H9 (cell line): ENCODE results near the gene MRFAP1. TPM values are rescaled to one million over a fixed set of nuclear protein-coding genes. Genes with fewer than 3 reads are reported as not detected.

Source experiments
- DNase-seq: peaks from one replicate; pipeline ENCODE4 v3.0.0-alpha.2; 2017
- H2AFZ ChIP-seq: one replicate; pipeline ENCODE4 v1.6.1; 2013; ENCODE audit warnings: mild to moderate bottlenecking, low read length, control low read depth, moderate library complexity
- H2AK5ac ChIP-seq: 2 replicates; pipeline ENCODE4 v1.6.1; 2013; ENCODE audit warnings: low read length, control low read depth, mixed read lengths; ENCODE audit not compliant: insufficient read length
- H2BK120ac ChIP-seq: one replicate; pipeline ENCODE4 v1.6.1; 2013; ENCODE audit warnings: low read depth, mild to moderate bottlenecking, low read length, control low read depth, inconsistent platforms; ENCODE audit not compliant: poor library complexity, severe bottlenecking
- H2BK12ac ChIP-seq: 2 replicates; pipeline ENCODE4 v1.6.1; 2013; ENCODE audit warnings: low read length, control low read depth, mixed read lengths, low read depth; ENCODE audit not compliant: insufficient read length
- H2BK15ac ChIP-seq: 2 replicates; pipeline ENCODE4 v1.6.1; 2013; ENCODE audit warnings: low read depth, low read length, control low read depth
- H2BK20ac ChIP-seq: one replicate; pipeline ENCODE4 v1.6.1; 2013; ENCODE audit warnings: low read depth, mild to moderate bottlenecking, low read length, control low read depth, inconsistent platforms; ENCODE audit not compliant: poor library complexity, severe bottlenecking
- H2BK5ac ChIP-seq: 2 replicates; pipeline ENCODE4 v1.6.1; 2013; ENCODE audit warnings: low read length, control low read depth, mixed read lengths; ENCODE audit not compliant: insufficient read length
- H3K14ac ChIP-seq: 2 replicates; pipeline ENCODE4 v1.6.1; 2013; ENCODE audit warnings: low read length, control low read depth; ENCODE audit not compliant: insufficient read depth
- H3K18ac ChIP-seq: 2 replicates; pipeline ENCODE4 v1.6.1; 2013; ENCODE audit warnings: low read depth, mild to moderate bottlenecking, mixed read lengths, low read length, control low read depth; ENCODE audit not compliant: insufficient read length
- H3K23ac ChIP-seq: 2 replicates; pipeline ENCODE4 v1.6.1; 2013; ENCODE audit warnings: low read length, control low read depth, mixed read lengths, low read depth; ENCODE audit not compliant: insufficient read length
- H3K23me2 ChIP-seq: 2 replicates; pipeline ENCODE4 v1.6.1; 2013; ENCODE audit warnings: low read depth, mild to moderate bottlenecking, mixed read lengths, low read length, control low read depth; ENCODE audit not compliant: insufficient read length, poor library complexity, severe bottlenecking
- H3K27ac ChIP-seq: 2 replicates; pipeline ENCODE4 v1.5.1; 2013; ENCODE audit warnings: low read length, control low read depth, mixed read lengths, low read depth; ENCODE audit not compliant: insufficient read length
- H3K27me3 ChIP-seq: 2 replicates; pipeline ENCODE4 v1.6.1; 2013; ENCODE audit warnings: low read length, control low read depth, inconsistent platforms; ENCODE audit not compliant: insufficient read depth
- H3K4ac ChIP-seq: 2 replicates; pipeline ENCODE4 v1.6.1; 2013; ENCODE audit warnings: low read depth, mild to moderate bottlenecking, control low read depth, inconsistent platforms, low read length, moderate library complexity
- H3K4me1 ChIP-seq: 2 replicates; pipeline ENCODE4 v1.6.1; 2013; ENCODE audit warnings: low read length, control low read depth, inconsistent platforms; ENCODE audit not compliant: insufficient read depth
- H3K4me2 ChIP-seq: 2 replicates; pipeline ENCODE4 v1.6.1; 2013; ENCODE audit warnings: low read length, control low read depth, mixed read lengths; ENCODE audit not compliant: insufficient read length, insufficient read depth
- H3K56ac ChIP-seq: 2 replicates; pipeline ENCODE4 v1.6.1; 2013; ENCODE audit warnings: low read depth, mild to moderate bottlenecking, mixed read lengths, low read length, control low read depth; ENCODE audit not compliant: insufficient read length
- H3K79me1 ChIP-seq: 2 replicates; pipeline ENCODE4 v1.6.1; 2013; ENCODE audit warnings: low read depth, mild to moderate bottlenecking, moderate library complexity, low read length, control low read depth, inconsistent platforms; ENCODE audit not compliant: insufficient read depth, poor library complexity, severe bottlenecking
- H3K79me2 ChIP-seq: 2 replicates; pipeline ENCODE4 v1.6.1; 2013; ENCODE audit warnings: low read length, control low read depth, inconsistent platforms; ENCODE audit not compliant: insufficient read depth
- H3K9ac ChIP-seq: 2 replicates; pipeline ENCODE4 v1.6.1; 2013; ENCODE audit warnings: low read length, control low read depth, mixed read lengths; ENCODE audit not compliant: insufficient read length; ENCODE audit errors: extremely low read depth
- H3K9me3 ChIP-seq: one replicate; pipeline ENCODE4 v1.6.1; 2013; ENCODE audit warnings: low read depth, low read length, inconsistent platforms; ENCODE audit not compliant: control insufficient read depth
- H3T11ph ChIP-seq: one replicate; pipeline ENCODE4 v1.6.1; 2013; ENCODE audit warnings: mild to moderate bottlenecking, low read length, control low read depth, inconsistent platforms
- H4K20me1 ChIP-seq: one replicate; pipeline ENCODE4 v1.6.1; 2013; ENCODE audit not compliant: control insufficient read depth, insufficient read length, insufficient read depth
- H4K5ac ChIP-seq: 2 replicates; pipeline ENCODE4 v1.6.1; 2013; ENCODE audit warnings: low read depth, mild to moderate bottlenecking, mixed read lengths, low read length, control low read depth; ENCODE audit not compliant: insufficient read length
- H4K8ac ChIP-seq: replicated peaks from 2 replicates; pipeline ENCODE4 v1.6.1; 2013; ENCODE audit warnings: low read length, control low read depth, mixed read lengths, low read depth; ENCODE audit not compliant: insufficient read length
- H4K91ac ChIP-seq: 2 replicates; pipeline ENCODE4 v1.6.1; 2013; ENCODE audit warnings: low read depth, mild to moderate bottlenecking, moderate library complexity, mixed read lengths, low read length, control low read depth; ENCODE audit not compliant: insufficient read length
- H3K27ac Mint-ChIP-seq, 3 experiments: 2 replicates in 2 of 3; 3 replicates in 1 of 3; pipeline ENCODE4 v1.8.0; 2020 to 2021; ENCODE audit warnings: mixed read lengths in 3 of 3, mild to moderate bottlenecking in 1 of 3, moderate library complexity in 1 of 3
- H3K27me3 Mint-ChIP-seq: 2 replicates; pipeline ENCODE4 v1.8.0; 2021; ENCODE audit warnings: low read depth, mild to moderate bottlenecking, moderate library complexity, mixed read lengths
- H3K36me3 Mint-ChIP-seq, 3 experiments: 2 replicates in 2 of 3; 3 replicates in 1 of 3; pipeline ENCODE4 v1.8.0; 2020 to 2021; ENCODE audit warnings: low read depth in 3 of 3, mixed read lengths in 3 of 3; ENCODE audit not compliant: insufficient read depth in 1 of 3
- H3K4me1 Mint-ChIP-seq, 2 experiments: 2 replicates each; pipeline ENCODE4 v1.8.0; 2020; ENCODE audit warnings: mixed read lengths in 2 of 2
- H3K4me3 Mint-ChIP-seq, 2 experiments: 2 replicates in 1 of 2; 3 replicates in 1 of 2; pipeline ENCODE4 v1.8.0; 2020 to 2021; ENCODE audit warnings: mild to moderate bottlenecking in 2 of 2, mixed read lengths in 2 of 2, moderate library complexity in 1 of 2
- H3K9me3 Mint-ChIP-seq, 2 experiments: 2 replicates in 1 of 2; 3 replicates in 1 of 2; pipeline ENCODE4 v1.8.0; 2020; ENCODE audit warnings: mild to moderate bottlenecking in 2 of 2, mixed read lengths in 2 of 2, moderate library complexity in 1 of 2
- WGBS: extraction: QIAGEN DNeasy Blood & Tissue Kit; methylation state at CpG from one replicate; pipeline ENCODE4 v1.1.7; 2013; ENCODE audit warnings: missing lambda C conversion rate, low lambda C conversion rate, mixed read lengths; ENCODE audit not compliant: insufficient read length; ENCODE audit errors: extremely low coverage; 5-methylcytosine and 5-hydroxymethylcytosine counted together
- total RNA-seq: library from RNA; stranded (reverse); gene quantifications from 2 replicates; pipeline ENCODE4 v1.2.1, GENCODE V29; 2021
- TF ChIP-seq, protein P1 (sequence below): fragments of 200-600 bp; sonication (generic); conservative IDR thresholded peaks from 3 replicates; pipeline ENCODE4 v1.8.0; 2021; ENCODE audit warnings: antibody characterized with exemption, mild to moderate bottlenecking

The MRFAP1 gene
- total RNA-seq, 1 experiment from 2014 or later, result 328 TPM

GRCh38 chr4:6614701-6615230, 25.7 kb upstream of the MRFAP1 start:
- Histone ChIP-seq H2BK12ac (no peak overlapping the region), H2BK5ac (no peak overlapping the region), H3K23me2 (no peaks in the 10 kb centered on the region), H3K56ac (no peak overlapping the region), H3K18ac (no peak overlapping the region), H2BK15ac (no peak overlapping the region), H4K20me1 (no peaks in the 10 kb centered on the region), H2AFZ (no peak overlapping the region), H4K8ac (no peak overlapping the region), H3K27me3 (no peaks in the 10 kb centered on the region; the same call in 1 of the 2 replicates), H3K9ac (no peak overlapping the region), H3K27ac (no peak overlapping the region), H3K79me1 (no peaks in the 10 kb centered on the region), H2AK5ac (no peak overlapping the region), H2BK120ac (no peak overlapping the region), H3T11ph (no peak overlapping the region), H4K5ac (no peak overlapping the region), H3K4me1 (no peaks in the 10 kb centered on the region), H3K4me2 (no peak overlapping the region), H3K23ac (no peak overlapping the region), H3K14ac (no peak overlapping the region), H3K79me2 (no peaks in the 10 kb centered on the region), H4K91ac (no peak overlapping the region), H3K9me3 (no peaks in the 10 kb centered on the region), H2BK20ac (no peak overlapping the region), H3K4ac (no peak overlapping the region)
- TF ChIP-seq, protein P1, sequence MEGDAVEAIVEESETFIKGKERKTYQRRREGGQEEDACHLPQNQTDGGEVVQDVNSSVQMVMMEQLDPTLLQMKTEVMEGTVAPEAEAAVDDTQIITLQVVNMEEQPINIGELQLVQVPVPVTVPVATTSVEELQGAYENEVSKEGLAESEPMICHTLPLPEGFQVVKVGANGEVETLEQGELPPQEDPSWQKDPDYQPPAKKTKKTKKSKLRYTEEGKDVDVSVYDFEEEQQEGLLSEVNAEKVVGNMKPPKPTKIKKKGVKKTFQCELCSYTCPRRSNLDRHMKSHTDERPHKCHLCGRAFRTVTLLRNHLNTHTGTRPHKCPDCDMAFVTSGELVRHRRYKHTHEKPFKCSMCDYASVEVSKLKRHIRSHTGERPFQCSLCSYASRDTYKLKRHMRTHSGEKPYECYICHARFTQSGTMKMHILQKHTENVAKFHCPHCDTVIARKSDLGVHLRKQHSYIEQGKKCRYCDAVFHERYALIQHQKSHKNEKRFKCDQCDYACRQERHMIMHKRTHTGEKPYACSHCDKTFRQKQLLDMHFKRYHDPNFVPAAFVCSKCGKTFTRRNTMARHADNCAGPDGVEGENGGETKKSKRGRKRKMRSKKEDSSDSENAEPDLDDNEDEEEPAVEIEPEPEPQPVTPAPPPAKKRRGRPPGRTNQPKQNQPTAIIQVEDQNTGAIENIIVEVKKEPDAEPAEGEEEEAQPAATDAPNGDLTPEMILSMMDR, result no peak
- H3K9me3 Mint-ChIP-seq, result no peaks in the 10 kb centered on the region
- no peaks in the 10 kb centered on the region; the same call in 1 of the 2 replicates for H3K27me3 Mint-ChIP-seq
- H3K36me3 Mint-ChIP-seq, result peaks cover 9 to 31% (median 11%) of the 10 kb centered on the region in 3 experiments; a peak in 6 of 7 replicates
- no peaks in the 10 kb centered on the region for H3K4me1 Mint-ChIP-seq
- H3K4me3 Mint-ChIP-seq, result no peak overlapping the region
- DNase-seq, result no peak
- WGBS, result no CpG with 5 or more reads among the region's 11 CpGs
- H3K27ac Mint-ChIP-seq, result peak overlapping the region in 1 of 3 experiments; percentile 68; a peak in 2 of 7 replicates
